HG03108 (cell line): ENCODE measurements around the gene ODAD3.
"Not testable (repeated sequence)": the region's sequence is repeated elsewhere in the genome, so short reads cannot be mapped to it uniquely, and the experiment has no call there.

Source experiments
- ATAC-seq: cut with Tn5 transposase; IDR thresholded peaks from one replicate; pipeline ENCODE4 v1.9.1; 2021; ENCODE audit warnings: moderate library complexity; ENCODE audit not compliant: unreplicated experiment

Gene ODAD3

DNA sequence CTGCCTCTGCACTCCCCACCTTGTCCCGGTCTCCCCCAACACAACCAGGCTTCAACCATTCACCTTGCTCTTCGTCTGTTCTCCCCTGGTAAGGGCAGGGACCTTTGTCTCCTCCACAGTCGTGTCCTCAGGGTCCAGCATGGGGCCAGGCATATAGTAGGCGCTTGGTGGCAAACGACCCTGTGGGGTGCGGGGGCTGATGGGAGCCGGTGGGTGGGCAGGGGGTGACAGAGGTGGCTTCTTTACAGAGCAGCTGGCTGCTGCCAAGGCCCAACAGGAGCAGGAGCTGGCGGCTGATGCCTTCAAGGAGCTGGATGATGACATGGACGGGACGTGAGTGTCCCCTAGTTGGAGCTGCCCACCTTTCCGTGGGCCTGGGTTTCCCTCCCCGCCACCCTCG is 10.2 kb upstream of the ODAD3 start:
- ATAC-seq, result no peak

DNA sequence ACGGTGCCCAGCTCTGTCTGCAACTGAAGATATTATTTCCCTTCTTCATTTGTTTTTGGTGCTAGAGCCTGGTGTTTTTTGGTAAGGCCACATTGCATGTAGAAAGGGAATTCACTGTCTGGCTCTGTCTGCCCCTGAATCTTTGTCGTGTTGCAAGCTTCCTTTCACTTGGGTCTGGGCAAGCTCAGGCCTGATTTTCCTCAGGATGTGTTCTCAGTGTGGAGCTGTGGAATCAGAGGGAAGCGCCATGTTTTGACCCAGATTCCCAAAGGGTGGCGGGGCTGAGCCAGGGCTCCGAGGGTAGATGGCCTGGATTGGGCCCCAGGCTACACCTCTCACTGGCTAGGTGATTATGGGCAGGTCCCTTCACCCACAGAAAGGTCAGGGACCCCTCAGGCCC is 9.1 kb upstream of the ODAD3 start:
- ATAC-seq, result no peak

DNA sequence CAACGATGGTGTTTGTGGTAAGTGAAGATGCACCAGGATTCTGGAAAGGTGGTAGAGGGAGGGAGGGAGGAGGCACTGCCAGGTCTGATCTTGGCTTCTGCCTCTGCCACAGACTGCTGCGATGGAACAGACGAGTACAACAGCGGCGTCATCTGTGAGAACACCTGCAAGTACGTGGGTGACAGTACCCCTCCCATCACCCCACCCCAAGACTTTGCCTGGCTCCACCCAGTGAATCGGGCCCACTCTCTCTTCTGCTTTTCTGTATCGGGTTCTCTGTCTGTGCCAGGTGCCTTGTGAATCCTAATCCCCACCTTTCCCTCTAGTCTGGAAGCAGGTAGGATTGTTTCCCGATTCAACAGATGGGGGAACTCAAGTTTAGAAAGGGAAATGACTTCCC is 3.0 kb upstream of the ODAD3 start:
- no peak for ATAC-seq

DNA sequence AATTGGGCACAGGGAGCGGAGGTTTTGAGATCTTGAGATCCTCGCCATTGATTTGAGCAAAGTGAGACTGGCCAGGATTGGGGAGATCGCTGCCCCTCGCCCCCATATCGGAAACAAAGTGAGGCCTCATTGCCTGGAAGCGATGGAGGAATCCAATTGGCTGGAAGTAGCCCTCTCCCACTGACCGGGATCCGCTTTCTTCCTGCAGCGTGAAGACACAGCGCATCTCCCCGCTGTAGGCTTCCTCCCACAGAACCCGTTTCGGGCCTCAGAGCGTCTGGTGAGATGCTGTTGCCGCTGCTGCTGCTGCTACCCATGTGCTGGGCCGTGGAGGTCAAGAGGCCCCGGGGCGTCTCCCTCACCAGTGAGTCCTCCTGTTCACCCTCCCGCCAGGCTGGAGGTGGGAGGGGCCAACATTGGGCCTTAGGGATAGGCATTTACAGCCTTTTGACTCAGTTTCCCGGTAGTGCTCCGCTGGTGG is 952 bp upstream of the ODAD3 start:
- no peak for ATAC-seq

DNA sequence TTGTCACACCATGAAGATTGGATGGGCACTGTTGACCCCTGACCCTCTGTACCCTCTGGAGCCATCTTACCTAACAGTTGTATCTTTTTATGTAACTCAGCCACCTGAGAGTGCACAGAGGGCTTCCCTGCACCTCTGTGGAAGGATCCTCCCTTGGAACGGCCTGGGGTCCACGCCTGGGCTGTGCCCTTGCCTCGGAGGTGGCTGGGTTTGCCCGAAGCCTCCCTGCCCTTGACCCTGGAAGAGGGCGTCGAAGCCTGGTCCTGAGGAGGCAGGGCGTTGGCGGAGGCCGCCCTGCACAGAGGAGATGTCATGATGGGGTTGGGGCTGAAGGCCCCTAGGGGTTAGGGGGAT is 241 bp downstream of the ODAD3 start:
- peak; percentile 9 for ATAC-seq

DNA sequence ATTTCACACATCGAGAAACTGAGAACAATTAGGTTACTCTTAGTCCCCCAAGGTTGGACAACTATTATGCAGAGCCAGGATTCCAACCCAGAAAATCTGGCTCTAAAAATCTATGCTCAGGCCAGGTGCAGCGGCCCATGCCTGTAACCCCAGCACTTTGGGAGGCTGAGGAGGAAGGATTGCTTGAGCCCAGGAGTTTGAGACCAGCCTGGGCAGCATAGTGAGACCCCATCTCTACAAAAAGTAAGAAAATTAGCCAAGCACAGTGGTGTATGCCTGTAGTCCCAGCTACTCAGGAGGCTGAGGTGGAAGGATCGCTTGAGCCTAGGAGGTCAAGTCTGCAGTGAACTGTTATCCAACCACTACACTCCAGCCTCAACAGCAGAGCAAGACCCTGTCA is 1.4 kb downstream of the ODAD3 start:
- not testable (repeated sequence) for ATAC-seq

DNA sequence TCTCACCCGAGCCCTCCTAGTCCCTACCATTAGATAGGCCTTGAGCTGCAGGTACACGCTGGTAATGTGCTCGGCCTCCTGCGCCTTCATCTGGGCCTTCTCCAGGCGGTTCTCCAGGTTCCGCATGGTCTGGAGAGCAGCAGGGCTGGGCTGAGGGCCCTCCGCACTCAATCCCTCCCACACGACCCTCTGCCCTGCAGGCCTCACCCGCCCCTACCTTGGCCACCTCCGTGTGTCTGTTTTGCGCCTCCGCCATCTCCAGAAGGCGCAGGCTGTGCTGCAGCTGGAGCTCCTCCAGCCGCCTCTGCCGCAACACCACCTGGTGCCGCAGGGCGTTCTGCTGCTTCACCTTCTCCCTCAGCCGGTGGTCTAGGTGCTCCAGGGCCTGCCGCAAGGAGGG is 8.3 kb downstream of the ODAD3 start:
- no peak for ATAC-seq

DNA sequence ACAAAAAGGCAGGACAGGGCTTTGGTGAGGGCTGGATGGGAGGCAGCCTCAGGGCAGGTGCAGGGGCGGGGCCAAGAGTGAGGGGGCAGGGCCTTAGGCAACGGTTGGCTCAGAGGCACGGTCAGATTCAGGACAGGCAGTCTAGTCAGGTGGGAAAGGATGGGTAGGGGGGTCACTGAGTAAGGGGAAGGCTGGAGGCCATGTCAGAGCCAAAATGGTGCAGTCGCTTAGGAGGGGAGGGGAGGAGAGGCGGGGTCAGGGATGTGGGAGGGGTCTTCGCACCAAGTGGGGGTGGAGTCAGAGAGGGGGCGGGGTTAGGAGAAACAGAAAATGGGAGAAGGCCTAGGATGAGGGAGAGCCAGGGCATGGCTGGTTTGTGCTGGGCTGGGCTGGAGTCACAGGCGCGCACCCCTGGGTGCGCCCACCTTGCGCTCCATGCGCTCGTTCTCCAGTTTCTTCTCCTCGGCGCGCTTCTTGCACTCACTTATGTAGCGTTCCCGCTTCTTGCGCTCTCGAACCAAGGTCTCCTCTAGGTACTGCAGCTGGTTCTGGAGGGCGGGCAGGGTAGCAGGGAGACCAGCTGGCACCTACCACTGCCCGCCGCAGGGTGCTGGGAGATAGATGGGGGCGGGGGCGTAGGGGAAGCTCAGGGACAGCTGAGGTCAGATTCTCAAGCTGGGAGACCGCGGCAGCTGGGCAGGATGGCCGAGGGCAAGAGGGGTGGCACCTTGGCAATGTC is 9.0 kb downstream of the ODAD3 start:
- no peak for ATAC-seq

DNA sequence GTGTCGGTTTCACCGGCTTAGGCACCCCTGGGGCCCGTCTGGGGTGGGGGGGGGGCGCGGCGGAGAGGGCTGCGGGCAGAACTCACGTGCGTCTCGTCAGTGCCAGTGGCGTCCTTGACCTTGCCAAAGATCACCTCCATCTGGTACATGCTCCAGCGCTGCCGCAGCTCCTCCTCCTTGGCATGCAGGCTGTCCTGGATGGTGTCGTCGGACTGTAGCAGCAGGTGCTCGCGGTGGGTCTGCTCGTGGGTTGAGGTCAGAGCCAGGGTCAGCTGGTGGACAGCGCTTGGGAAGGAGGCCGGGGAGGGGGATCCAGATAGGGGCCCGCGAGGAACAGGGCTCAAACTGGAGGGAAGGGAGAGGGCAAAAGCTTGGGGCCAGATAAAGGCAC is 11.1 kb downstream of the ODAD3 start:
- ATAC-seq, result no peak

DNA sequence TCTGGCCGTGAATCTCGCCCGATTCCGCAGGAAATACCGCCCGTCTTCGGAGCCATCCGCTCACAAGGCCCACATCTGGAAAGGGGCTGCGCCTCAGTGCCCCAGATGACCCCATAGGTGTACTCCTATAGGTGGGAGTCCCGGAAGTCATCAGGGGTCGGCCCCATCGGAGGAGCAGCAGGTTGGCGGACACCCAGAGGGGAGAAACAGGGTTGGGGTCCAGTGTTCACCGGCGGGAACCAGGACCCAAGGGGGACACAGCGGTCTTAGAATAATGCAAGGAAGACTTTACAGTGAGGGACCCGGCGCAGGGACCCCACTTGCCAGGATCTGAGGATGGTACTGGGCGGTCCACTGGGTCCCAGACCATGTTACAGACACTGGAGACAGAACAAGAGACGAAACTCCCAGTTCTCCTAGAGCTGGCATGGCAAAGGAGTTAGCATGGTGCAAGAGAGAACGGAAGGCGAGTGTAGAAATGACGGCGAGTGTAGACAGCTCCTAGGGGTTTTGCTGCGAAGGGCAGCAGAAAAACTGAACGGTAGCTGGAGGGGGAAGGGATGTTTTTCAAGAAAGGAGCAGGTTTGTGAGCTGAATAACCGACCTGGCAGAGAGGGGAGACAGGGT is 11.6 kb downstream of the ODAD3 start:
- no peak for ATAC-seq

DNA sequence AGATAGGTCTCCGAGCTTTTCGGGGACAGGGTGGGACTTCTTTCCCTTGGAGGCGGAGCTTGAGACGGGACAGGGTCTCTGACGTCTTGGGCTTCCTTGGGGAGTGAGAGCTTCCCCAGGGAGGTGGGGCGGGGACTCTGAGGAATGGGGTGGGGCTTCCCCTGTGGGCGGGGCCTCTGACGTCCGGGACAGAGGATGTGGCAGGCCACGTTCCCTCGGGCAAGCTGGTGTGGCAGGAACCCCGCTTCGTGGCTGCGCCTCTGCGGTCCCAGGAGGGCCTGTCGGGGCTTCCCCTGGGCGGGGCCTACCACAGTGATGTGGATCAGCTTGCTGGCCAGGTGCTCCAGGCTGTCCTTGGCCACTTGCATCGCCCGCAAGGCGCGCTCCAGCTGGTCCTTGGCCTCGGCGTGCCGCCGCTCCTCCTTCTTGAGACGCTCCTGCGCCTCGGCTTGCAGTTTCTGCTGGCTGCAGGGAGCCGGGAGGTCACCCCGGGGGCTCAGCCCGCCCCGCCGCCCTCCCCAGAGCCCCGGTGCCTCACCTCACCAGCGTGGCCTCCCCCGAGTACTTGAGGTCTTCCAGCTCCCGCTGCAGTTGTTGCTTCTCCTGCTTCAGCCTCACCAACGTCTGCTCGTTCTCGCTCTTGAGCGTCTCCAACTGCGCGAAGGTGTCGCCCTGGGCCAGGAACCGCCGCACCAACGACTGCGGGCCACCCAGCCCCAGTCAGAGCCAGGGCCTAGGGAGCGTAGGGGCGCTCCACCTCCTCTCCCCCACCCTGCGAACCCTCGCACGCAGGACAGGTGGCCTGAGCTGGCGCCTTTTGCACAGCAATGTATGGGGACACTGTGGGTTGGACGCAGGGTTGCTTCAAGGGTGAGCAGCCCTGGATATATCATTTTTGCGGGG is 12.5 kb downstream of the ODAD3 start:
- peak; percentile 78 for ATAC-seq

DNA sequence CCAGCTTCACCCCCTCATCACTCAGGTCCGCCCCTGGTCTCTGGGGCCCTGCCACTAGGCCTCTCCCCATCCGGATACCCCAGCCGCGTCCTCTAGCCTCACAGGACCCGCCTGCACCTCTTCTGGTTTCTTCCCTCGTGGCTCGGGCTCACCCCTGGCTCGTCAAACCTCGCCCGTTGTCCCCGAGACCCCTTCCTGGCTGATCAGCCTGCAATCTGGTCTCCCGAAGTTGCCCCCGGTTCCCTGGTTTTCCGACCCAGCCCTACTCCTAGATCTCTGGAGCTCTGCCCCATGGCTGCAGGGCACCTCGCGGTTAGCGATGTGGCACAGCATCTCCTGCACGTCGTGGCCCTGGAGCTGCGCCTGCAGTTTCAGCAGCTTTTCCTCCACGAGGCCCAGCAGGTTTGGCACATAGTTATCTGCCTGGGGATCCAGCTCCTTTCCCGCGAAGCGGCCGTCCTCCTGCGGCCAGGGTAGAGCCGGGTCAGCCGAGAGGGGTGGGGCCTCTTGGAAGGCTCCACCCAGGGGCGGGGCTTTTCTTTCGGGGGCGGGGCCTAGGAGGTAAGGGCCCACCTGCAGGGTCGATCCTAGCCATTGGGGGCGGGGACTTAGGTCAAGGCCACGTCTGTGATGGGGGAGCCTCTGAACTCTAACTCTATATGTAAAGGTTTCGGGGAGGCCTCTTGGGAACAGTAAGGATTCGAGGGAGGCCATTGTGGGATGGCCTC is 13.4 kb downstream of the ODAD3 start:
- ATAC-seq, result peak; percentile 16

DNA sequence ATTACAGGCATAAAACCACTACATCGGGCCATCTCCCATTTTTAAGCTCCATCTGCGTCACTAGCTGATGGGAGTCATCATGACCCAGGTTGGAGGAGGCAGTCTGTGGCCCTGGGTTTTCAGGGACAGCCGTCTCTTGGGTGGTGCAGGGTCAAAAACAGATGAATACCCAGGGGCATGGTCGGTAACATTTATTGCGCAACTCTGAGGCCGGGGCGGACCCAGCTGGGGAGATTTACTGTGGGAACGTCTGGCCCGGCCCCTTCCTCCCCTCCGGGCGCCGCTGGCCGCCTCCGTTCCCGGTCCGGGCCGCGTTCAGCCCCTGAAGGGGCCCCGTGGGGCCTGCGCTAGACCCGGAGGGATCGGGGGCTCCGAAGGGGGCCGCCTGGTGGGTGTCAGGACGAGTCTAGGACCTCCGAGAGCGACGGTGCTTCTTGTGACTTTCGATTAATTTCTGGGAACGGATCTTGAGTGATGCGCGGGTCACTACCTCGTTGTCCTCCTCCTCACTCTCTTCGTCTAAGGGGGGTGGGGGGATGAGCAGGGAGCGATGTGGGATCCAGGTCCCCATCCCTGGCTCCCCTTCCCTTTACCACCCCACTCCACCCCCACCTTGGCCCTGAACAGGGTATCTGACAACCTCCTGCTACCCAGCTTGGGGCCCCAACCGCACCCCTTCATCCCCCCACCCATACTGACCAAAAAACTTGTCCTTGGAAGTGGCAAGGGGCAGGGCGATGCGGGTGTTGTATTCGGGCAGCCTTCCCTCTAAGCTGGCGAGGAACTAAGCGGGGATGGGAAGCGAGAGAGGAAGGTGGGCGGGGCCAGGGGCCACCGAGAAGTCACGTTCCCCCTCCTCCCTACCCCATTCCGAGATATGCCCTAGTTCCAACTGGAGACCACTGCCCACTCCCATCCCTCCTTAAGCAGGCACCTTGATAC is 14.2 kb downstream of the ODAD3 start:
- no peak for ATAC-seq

DNA sequence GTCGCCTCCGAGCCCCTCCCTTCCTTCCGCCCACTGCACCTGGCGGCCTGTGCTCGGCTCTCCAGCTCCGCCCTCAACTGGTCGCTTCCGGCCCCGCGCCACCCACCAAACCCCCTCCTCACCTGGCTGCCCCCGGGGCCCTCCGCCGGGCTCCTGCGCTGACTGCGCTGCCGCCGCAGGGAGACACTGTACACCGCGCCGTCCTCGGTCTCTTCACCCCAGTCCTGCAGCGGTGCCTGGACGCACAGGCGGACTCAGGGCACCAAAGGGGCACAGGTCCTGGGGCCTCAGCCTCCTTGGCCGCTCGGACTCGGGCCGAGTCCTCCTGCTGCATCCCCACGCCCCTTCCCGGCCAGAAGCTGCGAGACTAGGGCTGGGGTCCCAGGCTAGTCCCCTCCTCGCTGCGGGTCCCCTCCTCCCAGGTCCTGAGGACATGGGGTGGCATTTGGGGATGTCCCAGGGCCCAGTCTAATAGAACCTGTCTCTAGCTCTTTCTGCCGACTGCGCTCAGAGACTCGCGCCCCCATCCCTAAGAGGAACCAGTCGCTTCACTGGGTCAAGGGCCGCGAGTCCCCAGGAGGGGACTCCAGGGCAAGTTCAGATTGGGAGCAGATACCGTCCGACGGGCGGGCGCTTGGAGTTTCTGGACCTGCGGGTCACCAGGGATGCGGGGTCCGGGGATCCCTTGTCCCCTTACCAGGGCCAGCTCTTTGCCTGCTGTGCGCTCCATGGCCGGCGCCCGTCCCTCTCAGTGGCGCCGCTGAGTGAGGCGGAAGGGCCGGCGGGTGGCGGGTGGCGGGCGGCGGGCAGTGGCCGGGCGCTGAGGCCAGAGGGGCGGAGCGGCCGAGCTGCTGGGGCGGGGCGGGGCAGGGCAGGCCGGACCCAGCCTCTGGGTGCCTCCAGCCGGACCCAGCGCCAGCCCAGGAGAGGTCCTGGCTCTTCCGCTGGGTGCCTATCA is 16.1 kb downstream of the ODAD3 start, which contains the start of gene RGL3:
Gene RGL3, minus strand, starts transcription at position 766 of the 958 bp plus-strand sequence. Its CDS starts 36 bp downstream, at position 730.
- no peak for ATAC-seq

DNA sequence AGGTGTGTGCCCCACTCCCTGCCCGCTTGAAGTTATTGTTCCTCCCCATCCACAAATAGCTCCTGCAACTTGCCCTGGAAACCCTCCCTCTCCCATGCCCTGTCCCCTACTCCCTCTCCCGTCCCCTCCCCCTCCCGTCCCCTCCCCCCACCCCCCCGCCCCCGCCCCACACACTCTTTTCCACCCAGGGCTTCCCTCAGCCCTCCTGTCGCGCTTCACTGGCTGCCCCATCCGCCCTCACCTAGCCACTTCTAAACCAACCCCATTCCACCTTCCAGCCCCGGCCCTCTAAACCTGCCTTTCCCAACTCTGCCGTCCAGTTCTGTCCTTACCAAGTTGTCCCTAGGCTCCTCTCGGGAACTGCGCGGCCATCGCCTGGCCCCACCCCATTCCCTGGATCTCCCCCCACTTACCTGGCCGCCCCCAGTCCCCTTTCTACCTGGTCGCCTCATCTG is 16.8 kb downstream of the ODAD3 start:
- no peak for ATAC-seq

DNA sequence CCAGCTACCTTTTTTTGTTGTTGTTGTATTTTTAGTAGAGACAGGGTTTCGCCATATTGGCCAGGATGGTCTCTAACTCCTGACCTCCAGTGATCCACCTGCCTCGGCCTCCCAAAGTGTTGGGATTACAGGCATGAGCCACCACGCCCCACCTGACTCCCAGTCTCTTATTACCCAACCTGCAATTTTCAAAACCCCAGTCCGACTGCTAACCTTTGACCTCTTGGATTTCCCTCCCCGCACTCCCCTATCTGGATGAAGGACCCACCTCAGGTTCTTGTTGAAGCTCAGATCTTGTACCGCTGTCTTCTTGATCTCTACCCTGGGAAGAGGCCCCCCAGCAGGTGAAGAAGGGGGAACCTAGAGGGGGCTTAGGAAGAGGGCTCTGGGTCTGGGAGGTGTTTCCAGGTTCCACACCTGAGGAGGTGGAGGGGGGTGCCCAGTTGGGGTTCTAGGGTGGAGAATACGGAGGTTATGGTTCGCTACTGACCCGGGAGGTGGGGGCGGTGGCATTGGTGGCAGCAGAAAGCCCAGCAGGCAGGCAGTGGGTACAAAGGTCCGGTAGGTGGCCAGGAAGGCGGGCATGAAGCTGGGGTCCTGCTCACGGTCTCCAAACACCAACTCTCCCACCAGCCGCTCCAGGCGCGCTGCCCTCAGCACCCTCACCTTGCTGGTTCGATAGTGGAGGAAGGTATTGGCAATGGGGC is 18.4 kb downstream of the ODAD3 start:
- no peak for ATAC-seq

DNA sequence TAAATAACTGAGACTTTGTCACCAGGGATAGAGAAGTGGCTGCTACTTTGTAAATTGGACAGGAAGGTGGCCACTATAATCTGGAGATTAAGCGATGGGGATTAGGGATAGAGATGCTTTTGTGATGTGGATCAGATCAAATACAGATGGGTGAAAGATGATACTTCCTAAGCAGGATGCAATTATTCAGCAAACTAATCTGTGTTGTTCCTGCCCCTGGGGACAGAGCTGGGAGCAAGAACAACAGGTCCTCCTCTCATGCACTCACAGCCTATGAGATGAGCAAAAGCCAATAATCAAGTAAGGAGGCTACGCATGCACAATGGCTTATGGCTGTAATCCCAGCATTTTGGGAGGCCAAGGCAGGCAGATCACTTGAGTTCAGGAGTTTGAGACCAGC is 20.4 kb downstream of the ODAD3 start:
- no peak for ATAC-seq

DNA sequence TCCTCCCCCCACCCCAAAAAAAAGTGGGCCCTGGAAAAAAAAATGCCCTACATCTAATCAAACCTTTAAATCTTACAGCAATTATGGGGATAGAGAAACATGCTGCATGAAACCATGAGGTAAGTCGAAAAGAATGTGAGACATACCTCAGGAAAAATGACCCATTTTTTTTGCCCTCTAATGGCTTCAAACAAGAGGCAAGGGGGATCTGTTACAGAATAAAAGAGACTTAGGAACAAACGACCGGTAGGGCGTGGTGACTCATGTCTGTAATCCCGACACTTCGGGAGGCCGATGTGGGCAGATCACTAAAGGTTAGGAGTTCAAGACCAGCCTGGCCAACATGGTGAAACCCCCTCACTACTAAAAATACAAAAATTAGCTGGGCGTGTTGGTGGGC is 24.2 kb downstream of the ODAD3 start:
- no peak for ATAC-seq
